Measurements from ENCODE around the gene FADS3.
"Not testable (repeated sequence)": the region's sequence is repeated elsewhere in the genome, so short reads cannot be mapped to it uniquely, and the experiment has no call there.

Gene FADS3

GRCh38 chr11:61897387-61898246 lies 6.3 kb upstream of the FADS3 start:
- DNase-seq: peak; percentile 88

- DNase-seq: no peak
Measured at GRCh38 chr11:61896665-61897386, 5.5 kb upstream of the FADS3 start.

GRCh38 chr11:61895718-61896059 lies 4.3 kb upstream of the FADS3 start:
- no peak for DNase-seq

- DNase-seq: no peak
Measured at GRCh38 chr11:61895046-61895717, 3.8 kb upstream of the FADS3 start.

GRCh38 chr11:61893981-61894380 lies 2.6 kb upstream of the FADS3 start:
- DNase-seq: no peak

- DNase-seq: no peak
Measured at GRCh38 chr11:61892085-61892370, 683 bp upstream of the FADS3 start.

GRCh38 chr11:61890529-61891330 lies 615 bp downstream of the FADS3 start:
- peak; percentile 41 for DNase-seq

GRCh38 chr11:61889831-61890230 lies 1.5 kb downstream of the FADS3 start:
- DNase-seq: no peak

- no peak for DNase-seq
Measured at GRCh38 chr11:61888590-61888989, 2.8 kb downstream of the FADS3 start.

GRCh38 chr11:61887839-61888494 lies 3.4 kb downstream of the FADS3 start:
- DNase-seq: no peak

GRCh38 chr11:61886643-61887042 lies 4.7 kb downstream of the FADS3 start:
- no peak for DNase-seq

- no peak for DNase-seq
Measured at GRCh38 chr11:61885784-61886580, 5.4 kb downstream of the FADS3 start.

GRCh38 chr11:61885166-61885778 lies 6.1 kb downstream of the FADS3 start:
- DNase-seq: no peak

- no peak for DNase-seq
Measured at GRCh38 chr11:61883947-61884346, 7.4 kb downstream of the FADS3 start.

GRCh38 chr11:61883327-61883726 lies 8.0 kb downstream of the FADS3 start:
- no peak for DNase-seq

- no peak for DNase-seq
Measured at GRCh38 chr11:61882879-61883278, 8.5 kb downstream of the FADS3 start.

GRCh38 chr11:61882267-61882666 lies 9.1 kb downstream of the FADS3 start:
- not testable (repeated sequence) for DNase-seq

- DNase-seq: no peak
Measured at GRCh38 chr11:61881397-61881796, 9.9 kb downstream of the FADS3 start.

GRCh38 chr11:61880454-61880853 lies 10.9 kb downstream of the FADS3 start:
- DNase-seq: no peak

- no peak for DNase-seq
Measured at GRCh38 chr11:61880031-61880430, 11.3 kb downstream of the FADS3 start.

- no peak for DNase-seq
Measured at GRCh38 chr11:61879152-61879551, 12.2 kb downstream of the FADS3 start.

Measured in activated CD4-positive, alpha-beta T cell treated with anti-CD3 and anti-CD28 coated beads for 48 hours (primary cell).